ENCODE results near the gene PALM3.

The PALM3 gene, protein sequence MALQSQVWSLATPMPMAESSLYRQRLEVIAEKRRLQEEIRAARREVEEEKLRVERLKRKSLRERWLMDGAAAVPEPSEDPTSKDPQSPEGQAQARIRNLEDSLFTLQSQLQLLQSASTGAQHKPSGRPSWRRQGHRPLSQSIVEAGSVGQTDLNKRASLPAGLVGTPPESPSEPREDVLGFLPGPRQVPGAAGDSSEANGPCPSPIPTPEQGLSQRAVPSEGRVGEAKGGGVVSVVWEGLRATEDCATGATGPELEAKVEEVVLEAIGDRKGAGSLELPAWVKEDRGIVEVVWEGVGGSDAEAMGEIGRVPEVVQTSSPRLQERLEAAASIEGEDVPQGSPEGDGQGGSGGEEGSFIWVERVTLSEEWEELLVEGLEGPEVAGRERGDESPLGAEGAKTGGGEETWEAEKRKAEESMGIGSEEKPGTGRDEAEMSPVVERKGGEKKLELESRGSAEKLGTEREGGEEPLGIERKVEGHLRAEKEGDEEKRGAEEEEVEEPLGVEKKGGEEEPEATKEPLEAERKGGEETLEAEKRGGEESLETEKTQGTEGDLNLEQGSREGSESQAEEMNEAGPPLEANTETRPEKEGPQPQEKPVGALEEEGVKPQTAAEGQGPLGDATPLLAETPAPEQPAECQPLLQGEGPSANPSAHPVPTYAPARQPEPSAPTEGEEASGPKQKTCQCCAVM

DNA sequence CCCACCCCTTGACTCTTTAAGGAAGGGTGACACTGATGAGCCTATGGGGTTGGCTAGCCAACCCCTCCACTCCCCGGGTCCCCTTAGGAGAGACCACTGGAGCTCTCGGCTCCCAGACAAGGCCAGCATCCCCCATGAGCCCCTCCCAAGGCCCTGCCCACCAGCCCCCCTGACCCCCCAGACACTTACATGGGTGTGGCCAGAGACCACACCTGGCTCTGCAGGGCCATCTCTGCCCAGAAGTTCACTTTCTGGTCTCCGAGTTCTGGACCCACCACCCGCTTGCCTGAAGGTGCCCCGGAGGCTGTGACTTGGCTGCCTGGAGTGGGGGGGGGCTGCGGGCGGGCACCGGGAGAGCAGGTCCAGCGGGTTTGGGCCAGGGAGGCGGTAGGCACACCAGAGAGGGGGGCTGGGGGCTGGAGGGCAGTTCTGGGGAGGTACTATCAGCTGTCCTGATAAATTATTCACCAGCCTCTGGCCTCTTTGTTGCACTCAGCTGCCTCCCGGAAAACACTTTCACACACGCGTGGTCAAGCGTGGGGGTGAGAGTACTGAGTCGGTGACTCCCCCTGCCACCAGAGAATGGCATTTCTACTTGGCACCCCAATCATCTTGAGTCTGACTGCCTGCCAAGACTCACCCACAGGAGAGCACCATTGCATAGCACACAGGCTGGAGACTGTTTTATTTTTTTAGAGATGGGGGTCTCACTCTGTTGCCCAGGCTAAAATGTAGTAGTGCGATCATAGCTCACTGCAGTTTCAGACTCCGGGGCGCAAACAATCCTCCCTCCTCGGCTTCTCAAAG lies at the start of gene PALM3:
Gene PALM3, minus strand, starts transcription at position 326 of the 807 bp plus-strand sequence. Its CDS starts 96 bp downstream, at position 230.
- DNase-seq, result no peak

DNA sequence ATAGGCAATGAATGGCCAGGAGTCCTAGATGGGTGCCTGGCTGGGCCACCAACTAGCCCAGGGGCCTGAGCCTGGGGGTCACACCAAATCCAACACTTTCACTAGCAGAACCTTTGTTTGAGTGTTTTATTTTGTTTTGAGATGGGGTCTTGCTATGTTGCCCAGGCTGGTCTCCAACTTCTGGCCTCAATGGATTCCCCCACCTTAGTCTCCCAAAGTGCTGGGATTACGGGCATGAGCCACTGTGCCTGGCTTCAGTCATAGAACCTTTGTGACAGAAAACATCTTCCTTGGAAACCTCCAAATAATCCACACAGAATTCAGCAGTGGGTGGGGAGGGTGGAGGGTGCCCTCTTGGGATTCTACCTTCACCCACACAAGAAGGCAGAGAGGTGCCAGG lies 49.6 kb upstream of the PALM3 start:
- no peak for DNase-seq

DNA sequence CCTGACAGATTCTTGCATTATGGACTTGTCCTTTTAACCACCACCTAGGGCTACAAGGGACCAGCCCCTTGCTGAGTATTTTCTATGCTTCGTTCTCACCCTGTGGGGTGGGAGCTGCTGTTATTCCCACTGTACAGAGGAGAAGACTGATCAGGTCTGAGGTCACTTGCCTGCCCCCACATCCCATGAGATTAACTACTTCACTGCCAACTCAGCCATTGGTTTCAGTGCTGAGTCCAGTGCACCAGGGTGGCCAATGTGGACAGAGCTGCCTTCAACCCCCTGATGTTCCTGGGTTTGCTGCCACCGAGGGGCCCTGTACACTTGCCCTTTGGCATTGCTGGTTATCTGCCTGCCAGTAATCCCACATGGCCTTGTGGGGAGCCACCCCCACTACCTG lies 48.8 kb upstream of the PALM3 start:
- DNase-seq, result no peak

DNA sequence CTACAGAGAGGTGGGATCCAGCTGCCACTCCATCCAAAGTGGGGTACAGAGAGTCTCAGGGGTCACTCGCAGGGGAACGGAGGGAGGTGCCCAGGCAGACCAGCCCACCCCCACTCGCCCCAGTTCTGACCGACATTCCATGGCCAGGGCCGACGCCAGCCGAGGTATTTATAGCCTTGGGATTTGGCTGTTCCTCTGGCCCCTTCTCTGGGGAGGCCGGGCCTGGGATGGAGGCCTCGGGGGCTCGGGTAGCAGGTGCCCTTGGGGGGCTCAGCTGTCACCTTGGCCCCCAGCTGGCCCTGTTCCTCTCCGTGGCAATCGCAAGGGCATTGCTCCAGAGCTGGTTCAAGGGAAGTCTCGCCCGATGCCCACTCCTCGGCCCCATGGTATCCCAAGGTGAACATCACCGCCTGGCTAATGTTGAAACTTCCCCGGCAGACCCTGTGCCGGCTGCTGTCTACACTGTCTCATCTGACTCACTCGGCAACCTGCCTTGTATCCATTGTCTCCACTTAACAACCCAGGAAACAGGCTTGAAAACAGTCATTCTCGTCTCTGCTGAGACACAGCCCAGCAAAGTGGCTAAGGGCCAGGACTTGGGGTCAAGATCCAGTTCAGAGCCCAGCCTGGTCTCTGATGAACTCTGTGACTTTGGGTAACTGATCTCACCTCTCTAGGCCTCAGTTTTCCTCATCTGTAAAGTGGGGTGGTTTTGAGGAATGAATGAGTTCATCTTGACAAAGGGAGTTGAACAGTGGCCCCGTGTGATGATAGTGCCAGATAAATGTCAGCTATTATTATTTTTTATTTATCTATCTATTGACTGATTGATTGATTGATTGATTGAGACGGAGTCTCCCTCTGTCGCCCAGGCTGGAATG lies 45.9 kb upstream of the PALM3 start:
- DNase-seq, result no peak

DNA sequence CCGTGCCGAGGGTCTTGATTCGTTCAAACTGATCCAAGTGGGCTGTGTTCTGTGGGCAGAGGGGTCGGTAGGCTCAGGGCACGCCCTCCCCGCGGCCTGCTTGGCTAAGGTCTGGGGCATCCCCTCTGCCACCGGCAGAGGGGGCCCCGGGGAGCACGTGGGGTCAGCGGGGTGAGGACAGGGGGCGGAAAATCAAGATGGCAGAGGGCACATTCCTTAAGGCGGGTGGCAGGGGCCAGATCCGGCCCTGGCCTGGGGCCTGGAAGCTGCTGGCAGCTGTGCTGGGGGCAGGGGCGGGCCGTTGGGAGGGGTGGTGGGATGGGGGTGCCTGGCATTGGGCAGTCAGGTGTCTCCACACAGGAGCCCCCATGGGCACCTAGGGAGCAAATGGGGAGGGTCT lies 45.0 kb upstream of the PALM3 start:
- DNase-seq, result no peak

DNA sequence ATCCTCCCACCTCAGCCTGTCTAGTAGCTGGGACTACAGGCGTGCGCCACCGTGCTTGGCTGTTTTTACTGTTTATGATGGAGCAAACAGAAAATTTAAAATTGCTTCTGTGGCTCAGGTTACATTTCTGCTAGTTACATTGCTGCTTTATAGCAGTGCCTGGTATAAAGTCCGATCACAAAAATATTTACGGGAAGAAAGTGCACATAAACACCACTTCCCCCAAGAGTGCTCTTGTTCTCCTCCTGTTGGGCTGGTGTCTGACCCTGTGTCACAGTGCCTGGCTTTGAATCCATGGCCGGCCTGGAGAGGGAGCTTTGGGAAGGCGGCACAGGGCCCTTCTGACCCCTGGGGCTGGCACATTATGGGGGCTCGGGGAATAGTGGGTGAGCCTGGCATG lies 43.8 kb upstream of the PALM3 start:
- DNase-seq, result no peak

DNA sequence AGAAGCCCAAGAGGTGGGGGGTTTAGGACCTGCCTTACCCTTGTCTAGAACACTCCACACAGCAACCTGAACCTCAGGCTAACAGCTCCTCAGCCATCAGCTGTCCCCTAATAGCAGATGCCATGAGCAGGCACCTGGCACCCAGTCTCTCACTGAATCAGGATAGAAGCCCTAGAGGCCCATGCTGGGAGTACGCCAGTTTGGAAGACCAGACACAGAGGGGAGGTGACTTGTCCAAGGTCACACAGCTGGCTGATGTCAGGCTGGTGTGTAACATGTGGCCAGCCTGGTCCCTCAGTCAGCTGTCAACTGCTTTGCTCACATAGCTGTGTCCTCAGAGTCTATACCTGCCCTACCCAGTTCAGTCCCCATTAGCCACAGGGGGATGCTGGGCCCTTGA lies 41.4 kb upstream of the PALM3 start:
- DNase-seq, result no peak

DNA sequence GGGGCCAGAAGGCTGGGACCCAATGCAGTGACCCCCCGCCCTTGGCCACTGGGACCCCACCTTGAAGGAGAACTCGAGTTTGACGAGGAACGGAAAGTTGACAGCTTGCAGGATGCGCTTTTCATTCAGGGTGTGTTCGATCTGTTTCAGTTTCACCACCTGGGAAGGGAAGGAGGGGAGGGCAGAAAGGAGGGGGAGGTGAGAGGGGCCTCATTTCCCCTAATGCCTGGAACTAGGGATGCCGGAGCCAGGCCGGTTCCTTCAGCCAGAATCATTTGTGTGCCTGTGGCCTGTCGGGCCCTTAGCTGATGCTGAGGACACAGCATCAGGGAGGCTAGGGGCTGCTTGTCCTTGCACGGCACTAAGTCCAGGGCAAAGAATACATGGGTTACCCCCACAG lies 40.9 kb upstream of the PALM3 start:
- DNase-seq, result no peak

DNA sequence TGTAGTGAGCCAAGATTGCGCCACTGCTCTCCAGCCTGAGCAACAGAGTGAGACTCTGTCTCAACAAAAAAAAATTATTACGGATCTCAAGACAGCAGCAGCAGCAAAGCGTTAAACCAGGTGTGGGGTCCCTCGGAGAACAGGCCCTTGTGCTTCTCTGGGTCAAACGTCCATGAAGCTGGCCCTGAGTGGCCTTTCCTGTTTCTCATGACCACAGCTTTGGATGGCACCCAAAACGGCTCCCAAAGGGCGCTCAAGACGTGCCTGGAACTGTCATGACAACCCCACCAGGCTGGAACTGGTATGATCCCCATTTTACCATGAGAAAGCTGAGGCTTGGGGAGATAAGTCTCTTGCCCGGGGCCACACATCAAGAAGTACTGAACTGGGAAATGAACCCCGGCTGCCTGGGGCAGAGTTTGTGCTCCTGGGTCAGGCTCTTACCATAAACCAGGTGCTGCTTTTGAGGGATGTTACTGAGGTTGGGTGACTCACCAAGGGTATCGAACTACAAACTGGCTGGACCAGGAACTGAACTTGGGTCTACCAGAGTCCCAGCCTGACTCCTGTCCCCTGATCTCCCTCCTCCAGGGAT lies 40.3 kb upstream of the PALM3 start:
- DNase-seq, result no peak

DNA sequence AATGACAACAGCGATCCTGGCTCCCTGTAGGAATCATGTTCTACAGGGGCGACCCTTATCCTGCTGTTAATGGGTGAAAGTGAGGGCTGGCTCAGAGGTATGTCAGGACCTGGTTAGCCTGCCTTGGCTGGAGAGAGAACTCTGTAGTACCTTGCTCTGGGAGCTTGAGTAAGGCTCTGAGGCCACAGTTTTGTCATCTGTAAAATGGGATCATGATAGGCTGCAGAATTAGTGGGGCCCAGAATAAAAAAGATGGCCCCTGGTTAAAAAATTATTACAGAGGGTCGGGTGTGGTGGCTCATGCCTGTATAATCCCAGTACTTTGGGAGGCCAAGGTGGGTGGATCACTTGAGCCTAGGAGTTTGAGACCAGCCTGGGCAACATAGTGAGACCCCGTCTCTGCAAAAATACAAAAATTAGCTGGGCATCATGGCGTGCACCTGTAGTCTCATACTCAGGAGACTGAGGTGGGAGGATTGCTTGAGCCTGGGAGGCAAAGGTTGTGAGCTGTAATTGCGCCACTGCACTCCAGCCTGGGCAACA lies 39.2 kb upstream of the PALM3 start:
- no peak for DNase-seq

DNA sequence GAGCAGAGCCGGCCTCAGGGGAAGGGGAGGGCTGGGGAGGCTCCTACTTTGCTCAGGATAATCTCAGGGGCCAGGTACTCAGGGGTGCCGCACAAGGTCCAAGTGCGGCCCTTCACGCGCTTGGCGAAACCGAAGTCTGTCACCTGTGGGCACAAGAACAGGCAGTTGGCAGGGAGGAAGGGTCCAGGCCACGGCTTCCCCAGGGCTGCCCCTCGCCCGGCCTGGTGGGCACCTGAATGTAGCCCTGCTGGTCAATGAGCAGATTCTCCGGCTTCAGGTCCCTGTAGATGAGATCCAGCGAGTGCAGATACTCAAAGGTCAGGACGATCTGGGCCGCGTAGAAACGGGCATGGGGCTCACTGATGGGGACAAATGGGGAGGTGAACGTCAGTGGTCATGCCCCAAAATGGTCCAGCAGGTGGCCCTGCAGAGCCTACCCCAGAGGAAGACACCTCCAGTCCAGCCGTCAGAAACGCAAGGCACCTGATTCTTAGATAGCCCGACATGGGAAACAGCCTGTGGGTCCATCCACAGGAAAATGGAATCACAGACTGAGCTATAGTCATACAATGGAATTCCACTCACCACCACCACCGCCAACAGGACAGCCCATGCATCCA lies 35.8 kb upstream of the PALM3 start:
- DNase-seq, result no peak

DNA sequence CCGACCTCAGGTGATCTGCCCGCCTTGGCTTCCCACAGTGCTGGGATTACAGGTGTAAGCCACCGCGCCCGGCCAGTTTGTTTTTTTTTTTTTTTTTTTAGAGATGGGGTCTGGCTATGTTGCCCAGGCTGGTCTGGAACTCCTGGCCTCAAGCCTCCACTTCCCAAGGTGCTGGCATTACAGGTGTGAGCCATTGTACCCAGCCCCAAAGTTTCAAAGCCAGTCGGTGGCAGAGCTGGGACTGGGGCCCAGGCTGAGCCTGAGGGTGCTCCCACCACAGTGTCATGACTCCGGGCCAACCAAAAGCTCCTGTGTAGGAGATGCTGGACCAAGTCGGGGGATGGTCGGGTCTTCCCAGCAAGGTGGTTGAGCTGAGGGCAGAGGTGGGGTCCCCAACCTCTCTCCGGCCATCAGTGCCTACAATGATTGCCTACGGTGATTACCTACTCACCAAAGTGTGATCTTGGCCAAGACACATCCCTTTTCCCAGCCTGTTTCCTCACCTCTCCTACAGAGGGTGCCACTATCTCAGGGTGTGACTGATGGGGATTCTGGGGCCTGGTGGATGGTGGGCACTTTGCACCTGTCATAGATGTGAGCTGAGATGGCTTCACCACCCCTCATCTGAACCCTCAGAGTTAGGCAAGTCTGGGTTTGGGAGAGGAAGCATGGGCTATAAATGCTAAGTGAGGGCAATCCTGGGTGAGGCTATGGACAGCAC lies 34.6 kb upstream of the PALM3 start:
- no peak for DNase-seq

DNA sequence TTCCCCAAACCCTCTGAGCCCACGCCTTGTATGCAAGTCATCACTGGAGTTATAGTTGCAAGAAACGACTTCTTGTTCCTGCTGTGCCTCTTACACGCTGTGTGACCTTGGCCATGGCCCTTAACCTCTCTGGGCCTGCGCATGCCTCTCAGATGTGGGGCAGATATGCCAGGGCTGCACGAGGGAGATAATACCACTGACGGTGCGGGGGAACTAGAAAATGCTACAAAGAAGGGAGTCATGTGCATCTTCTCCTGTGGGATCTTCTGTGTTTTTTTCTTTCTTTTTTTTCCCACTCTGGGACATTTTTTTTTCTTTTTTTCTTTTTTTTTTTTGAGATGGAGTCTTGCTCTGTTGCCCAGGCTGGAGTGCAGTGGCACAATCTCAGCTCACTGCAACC lies 33.0 kb upstream of the PALM3 start:
- no peak for DNase-seq

DNA sequence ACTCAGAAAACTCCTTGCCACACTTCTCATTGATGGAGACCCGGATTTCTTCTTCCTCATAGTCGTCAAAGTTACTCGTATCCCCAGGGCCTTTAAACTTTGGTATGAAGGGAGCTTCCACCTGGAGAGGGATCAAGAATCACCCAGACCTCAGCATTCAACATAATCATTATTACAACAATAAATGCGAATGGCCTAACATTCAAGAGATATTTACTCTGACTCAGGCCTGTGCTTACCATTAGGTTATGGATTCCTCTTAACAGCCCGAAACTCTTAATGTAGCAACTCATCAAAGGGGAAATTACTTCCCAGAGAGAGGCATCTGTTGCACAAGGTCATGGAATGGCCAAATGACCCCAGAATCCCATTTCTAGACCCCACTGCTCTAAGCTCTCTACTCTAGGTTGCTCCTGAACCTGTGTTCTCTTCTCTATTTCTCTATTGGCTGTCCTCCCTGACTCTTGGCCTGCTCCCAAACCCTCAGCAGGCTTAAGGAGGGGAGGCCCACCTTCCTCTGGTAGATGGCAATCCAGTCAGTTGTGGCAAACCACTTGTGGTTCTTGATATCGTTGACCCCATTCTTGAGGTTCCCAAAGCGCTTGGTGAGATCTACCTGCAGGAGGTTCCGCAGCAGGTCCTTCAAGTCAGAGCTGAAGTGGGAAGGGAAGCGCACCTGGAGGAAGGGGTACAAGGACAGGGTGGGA lies 31.4 kb upstream of the PALM3 start:
- no peak for DNase-seq

DNA sequence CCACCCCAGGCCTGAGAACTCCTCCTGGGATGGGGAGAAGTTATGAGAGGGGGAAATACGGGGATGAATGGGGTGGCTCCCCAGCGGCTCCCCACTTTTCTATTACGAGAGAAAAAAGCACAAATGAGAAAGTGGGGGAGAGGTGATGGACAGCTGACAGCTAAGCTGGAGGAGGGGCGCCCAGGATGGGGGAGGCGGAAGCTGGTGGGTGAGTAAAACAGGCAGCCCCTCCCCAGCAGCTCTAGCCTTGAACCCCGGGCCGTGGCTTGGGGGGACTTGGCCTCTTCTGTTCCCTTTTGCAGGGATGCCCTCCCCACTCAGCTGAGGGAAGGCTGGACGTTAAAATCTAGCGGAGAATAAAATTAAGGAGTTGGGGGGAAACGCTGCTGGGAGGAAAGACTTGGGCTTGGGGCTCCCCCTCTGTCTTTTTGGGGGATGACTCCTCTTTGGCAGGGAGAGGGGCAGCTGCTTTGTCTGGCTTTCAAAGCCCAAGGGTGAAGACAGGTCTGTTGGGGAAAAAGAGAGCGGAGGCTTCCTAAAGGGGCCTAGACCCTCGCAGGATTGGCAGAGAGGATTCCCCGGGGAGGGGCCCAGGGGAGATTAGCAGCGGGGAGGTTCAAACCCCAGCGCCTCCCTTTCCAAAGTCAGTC lies 30.1 kb upstream of the PALM3 start:
- no peak for DNase-seq

DNA sequence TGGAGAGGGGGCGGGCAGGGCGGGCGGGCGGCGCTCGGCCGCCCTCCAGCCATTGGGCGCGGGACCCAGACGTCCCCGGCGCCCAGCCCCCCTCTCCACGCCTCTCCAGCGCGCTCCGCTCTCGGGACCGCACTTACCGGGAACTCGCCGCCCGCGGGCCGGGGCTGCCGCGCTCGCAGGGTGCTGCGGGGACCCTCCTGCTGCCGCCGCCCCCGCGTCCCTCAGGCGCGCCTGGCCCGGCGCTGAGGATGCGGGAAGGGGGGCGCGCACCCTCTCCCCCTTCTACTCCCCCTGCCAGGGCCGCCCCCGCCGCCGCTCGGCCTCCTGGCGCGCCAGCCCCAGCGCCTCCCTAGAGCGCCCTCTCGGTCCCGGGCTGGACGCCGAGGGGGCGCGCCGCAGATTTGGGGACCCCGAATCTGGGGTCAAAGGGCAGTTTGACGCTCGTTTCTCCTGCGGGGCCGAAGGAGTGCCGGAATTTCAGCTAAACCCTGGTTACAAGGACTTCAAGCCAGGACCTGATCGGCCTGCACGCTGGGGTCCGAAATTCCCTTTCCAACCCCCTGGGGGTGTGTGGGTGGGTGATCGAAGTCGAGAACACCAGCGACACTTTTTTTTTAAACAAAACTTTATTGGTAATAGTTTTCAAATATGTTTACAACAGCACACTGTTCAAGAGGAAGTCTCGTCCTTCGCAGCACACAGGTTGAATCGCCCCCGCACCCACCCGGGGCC lies 29.4 kb upstream of the PALM3 start:
- peak; percentile 90 for DNase-seq

DNA sequence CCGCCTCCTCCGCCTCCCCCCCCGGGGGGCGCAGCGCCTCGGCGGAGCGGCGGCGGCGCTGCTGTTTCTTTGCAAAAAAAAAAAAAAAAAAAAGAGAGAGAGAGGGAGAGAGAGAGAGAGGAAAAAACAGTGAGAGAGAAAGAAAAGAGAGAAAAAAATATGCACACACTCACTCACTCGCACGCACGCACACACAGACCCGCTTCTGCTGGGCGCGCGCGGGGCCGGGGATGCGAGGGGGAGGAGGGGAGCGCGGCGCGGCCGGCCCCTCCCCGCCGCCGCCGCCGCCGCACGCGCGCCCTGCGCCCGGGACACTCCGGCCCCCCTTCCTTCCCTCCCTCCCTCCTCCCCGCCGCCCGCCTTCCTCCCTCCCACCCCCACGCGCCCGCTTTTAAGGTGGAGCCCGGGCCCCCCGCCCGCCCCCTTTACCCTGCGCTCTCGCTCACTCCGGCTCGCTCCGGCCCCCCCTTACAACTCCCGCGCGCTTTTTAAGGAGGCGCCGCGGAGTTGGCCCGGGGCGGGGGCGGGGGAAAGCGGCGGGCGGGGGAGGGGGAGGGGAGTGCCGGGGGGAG lies 28.7 kb upstream of the PALM3 start, which contains the start of gene SAMD1:
Gene SAMD1, minus strand, starts transcription at position 243 of the 572 bp plus-strand sequence.
- DNase-seq, result peak; percentile 90

Data from NCI-H510A (cell line).